COLO668 (cell line): Measurements from ENCODE around the gene ZNF320.
"Not testable (repeated sequence)": the region's sequence is repeated elsewhere in the genome, so short reads cannot be mapped to it uniquely, and the experiment has no call there.

Experiments
- DNase-seq: peaks from one replicate; lab custom pipeline; 2025; ENCODE audit not compliant: unreplicated experiment; lab: John Stamatoyannopoulos, UW

The ZNF320 gene

GRCh38 chr19:52922841-52923777 is 25.7 kb upstream of the ZNF320 start, which contains the start of gene ZNF888:
ZNF888 (minus strand) TSS chr19:52923428; CDS start chr19:52917873, 5,555 bp downstream.
- peak; percentile 86 for DNase-seq

- DNase-seq, result no peak
Observed at GRCh38 chr19:52917531-52917930, 20.1 kb upstream of the ZNF320 start.

- DNase-seq, result no peak
Observed at GRCh38 chr19:52910648-52911047, 13.2 kb upstream of the ZNF320 start.

- DNase-seq, result not testable (repeated sequence)
Observed at GRCh38 chr19:52904052-52904780, 6.8 kb upstream of the ZNF320 start.

- no peak for DNase-seq
Observed at GRCh38 chr19:52901842-52902241, 4.4 kb upstream of the ZNF320 start.

- not testable (repeated sequence) for DNase-seq
Observed at GRCh38 chr19:52898596-52898995, 1.2 kb upstream of the ZNF320 start.

- DNase-seq, result no peak
Observed at GRCh38 chr19:52898101-52898500, 666 bp upstream of the ZNF320 start.

GRCh38 chr19:52896431-52897137 is 851 bp downstream of the ZNF320 start:
- peak; percentile 49 for DNase-seq

GRCh38 chr19:52891336-52891735 is 6.1 kb downstream of the ZNF320 start:
- DNase-seq, result no peak

- no peak for DNase-seq
Observed at GRCh38 chr19:52889931-52890330, 7.5 kb downstream of the ZNF320 start.

GRCh38 chr19:52889076-52889475 is 8.4 kb downstream of the ZNF320 start:
- DNase-seq, result no peak

- no peak for DNase-seq
Observed at GRCh38 chr19:52880895-52881389, 16.5 kb downstream of the ZNF320 start.

- not testable (repeated sequence) for DNase-seq
Observed at GRCh38 chr19:52872996-52873395, 24.4 kb downstream of the ZNF320 start.

GRCh38 chr19:52871466-52871865 is 26.0 kb downstream of the ZNF320 start:
- no peak for DNase-seq

- DNase-seq, result not testable (repeated sequence)
Observed at GRCh38 chr19:52868031-52868430, 29.4 kb downstream of the ZNF320 start.

- peak; percentile 93 for DNase-seq
Observed at GRCh38 chr19:52857378-52858191, 39.9 kb downstream of the ZNF320 start, which contains the start of gene ZNF468. ZNF468 (minus strand) TSS chr19:52857619; CDS start chr19:52854272, 3,347 bp downstream.

GRCh38 chr19:52856540-52857377 is 40.7 kb downstream of the ZNF320 start:
- peak; percentile 16 for DNase-seq
